Activated CD4-positive, alpha-beta T cell treated with anti-CD3 and anti-CD28 coated beads for 36 hours (primary cell): ENCODE results near the gene MLC1. TPM values are rescaled to one million over a fixed set of nuclear protein-coding genes. Genes with fewer than 3 reads are reported as not detected.

ENCODE experiments used
- total RNA-seq, 2 experiments: library from RNA; stranded (reverse); gene quantifications; one replicate each; pipeline ENCODE4 v1.2.3, GENCODE V29; 2021

MLC1 gene
- total RNA-seq, 2 experiments from 2014 or later: not detected

Other genes starting within 250 kb of the MLC1 start
- 10 to 100 TPM; 17.3 to 17.4 TPM for gene ZBED4, start 231.6 kb downstream of the MLC1 start, total RNA-seq
- gene ALG12, start 167.0 kb downstream of the MLC1 start, total RNA-seq: 10 to 100 TPM; 13.6 to 13.7 TPM
- gene CRELD2, start 166.8 kb downstream of the MLC1 start, total RNA-seq: 10 to 100 TPM; 15.2 to 16.4 TPM
- gene PIM3, start 124.7 kb downstream of the MLC1 start, total RNA-seq: 100 to 1,000 TPM; 127 to 165 TPM
- gene IL17REL, start 72.7 kb downstream of the MLC1 start, total RNA-seq: under 1 TPM; 0.16 TPM
- gene TTLL8, start 27.1 kb downstream of the MLC1 start, total RNA-seq: not detected
- gene MOV10L1, start 4.6 kb upstream of the MLC1 start, total RNA-seq: under 1 TPM in 1 of 2 experiments, not detected in 1; 0.11 TPM
- gene PANX2, start 85.3 kb upstream of the MLC1 start, total RNA-seq: 1 to 10 TPM; 2.2 to 2.7 TPM
- 10 to 100 TPM; 60.7 to 74.5 TPM for gene TRABD, start 100.5 kb upstream of the MLC1 start, total RNA-seq
- 10 to 100 TPM; 14.4 to 18.3 TPM for gene SELENOO, start 115.6 kb upstream of the MLC1 start, total RNA-seq
- 10 to 100 TPM; 42.2 to 49.2 TPM for gene TUBGCP6, start 159.6 kb upstream of the MLC1 start, total RNA-seq
- 10 to 100 TPM; 33.5 to 41.5 TPM for gene HDAC10, start 165.8 kb upstream of the MLC1 start, total RNA-seq
- 1 to 10 TPM; 5.4 to 8.1 TPM for gene MAPK12, start 176.3 kb upstream of the MLC1 start, total RNA-seq
- gene MAPK11, start 185.0 kb upstream of the MLC1 start, total RNA-seq: 10 to 100 TPM; 11.6 to 13.6 TPM
- 1 to 10 TPM; 5.5 to 6.3 TPM for gene PLXNB2, start 222.2 kb upstream of the MLC1 start, total RNA-seq
- 1 to 10 TPM; 2.8 TPM for gene DENND6B, start 241.6 kb upstream of the MLC1 start, total RNA-seq